Inflammatory macrophage (primary cell): ENCODE results near the gene COBL.

Experiments
- DNase-seq, 2 donors: peaks; one replicate each; pipeline ENCODE4 v3.0.0-alpha.2; 2020 to 2022

COBL gene

DNA sequence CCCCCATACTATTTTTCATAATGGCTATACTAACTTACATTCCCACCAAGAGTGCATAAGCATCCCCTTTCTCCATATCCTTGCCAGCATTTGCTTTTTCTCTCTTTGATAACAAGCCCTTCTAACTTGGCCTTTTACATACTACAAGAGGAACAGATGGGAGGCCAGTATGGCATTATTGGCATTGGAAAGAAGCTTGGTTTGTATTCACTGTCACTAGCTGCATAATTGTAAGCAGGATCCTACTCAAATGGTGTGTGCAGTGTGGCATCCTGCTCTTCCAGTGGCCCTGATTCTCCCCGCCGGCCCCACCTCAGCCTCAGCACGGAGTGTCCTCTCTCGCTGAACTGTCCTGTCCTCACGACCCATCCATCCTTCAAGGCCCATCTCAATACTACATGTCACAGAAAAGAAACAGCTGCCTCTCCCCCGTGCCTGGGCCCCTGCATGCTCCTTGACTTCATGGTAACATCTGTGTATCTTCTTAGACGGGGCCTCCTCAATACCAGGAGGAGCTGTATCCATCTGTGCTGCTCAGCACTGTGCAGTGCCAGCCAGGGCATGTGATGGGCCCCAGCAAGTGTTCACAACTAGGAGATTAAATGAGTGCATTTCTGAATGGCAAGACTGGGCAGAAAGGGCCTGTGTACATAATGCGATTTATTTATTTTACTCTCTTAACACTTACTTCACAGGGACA is 205.2 kb downstream of the COBL start:
- no peak for DNase-seq

- DNase-seq: no peak
Observed at GRCh38 chr7:51108134-51108533, 208.5 kb downstream of the COBL start.

DNA sequence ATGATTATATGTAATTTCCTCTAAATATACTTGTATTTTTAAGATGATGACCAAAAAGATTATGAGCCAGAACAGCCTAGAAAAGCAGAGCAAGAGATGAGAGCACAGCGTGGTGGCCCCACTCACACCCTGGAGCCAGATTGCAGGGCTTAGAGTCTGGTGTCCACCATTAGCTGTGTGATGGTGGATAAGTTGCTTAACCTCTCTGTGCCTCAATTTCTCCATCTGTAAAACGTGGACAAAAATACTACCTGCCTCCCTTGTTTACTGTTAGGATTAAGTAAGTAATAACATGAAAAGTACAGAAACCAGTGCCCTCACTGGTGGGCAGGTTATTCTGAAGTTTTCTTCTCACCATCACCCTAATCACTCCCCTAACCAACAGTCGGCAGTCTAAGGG is 212.3 kb downstream of the COBL start:
- no peak for DNase-seq

- no peak for DNase-seq
Observed at GRCh38 chr7:51103718-51104117, 212.9 kb downstream of the COBL start.

DNA sequence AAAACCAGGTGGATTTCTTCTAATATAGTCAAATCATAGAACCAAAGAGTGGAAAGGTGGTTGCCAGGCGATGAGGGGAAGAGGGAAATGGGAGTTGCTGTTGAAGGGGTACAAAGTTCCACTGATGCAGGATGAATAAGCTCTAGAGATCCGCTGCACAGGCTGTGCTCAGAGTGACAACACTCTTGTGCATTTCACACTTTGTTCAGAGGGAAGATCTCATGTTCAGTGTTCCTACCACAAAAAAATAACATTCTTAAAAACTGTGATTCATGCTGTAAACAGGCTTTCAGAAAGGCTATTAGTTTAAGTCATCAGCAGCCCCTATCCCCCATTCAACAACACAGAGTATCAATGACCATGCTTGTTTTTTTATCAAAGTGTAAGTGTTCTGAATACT is 213.8 kb downstream of the COBL start:
- DNase-seq: no peak

GRCh38 chr7:51101111-51101757 is 215.4 kb downstream of the COBL start:
- no peak for DNase-seq

DNA sequence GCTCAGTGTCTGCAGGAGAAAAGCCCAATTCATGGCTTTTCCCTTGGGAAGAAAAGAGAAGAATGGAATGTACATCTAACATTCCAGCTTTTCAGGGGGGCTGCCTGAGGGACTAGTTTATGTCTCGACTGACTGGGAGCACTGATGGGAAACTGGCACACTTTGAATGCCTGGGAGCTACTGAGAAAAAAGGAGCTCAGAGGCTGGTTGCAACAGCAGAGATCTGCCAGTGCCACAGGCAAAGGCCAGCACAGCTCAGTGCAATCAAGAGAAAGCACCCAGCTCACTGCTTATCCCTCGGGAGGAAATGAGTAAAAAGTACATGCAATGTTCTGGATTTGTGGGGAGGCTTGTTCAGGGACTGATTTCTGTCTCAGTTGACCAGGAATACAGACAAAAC is 226.2 kb downstream of the COBL start:
- DNase-seq: no peak

- no peak for DNase-seq
Observed at GRCh38 chr7:51085034-51085692, 231.4 kb downstream of the COBL start.

DNA sequence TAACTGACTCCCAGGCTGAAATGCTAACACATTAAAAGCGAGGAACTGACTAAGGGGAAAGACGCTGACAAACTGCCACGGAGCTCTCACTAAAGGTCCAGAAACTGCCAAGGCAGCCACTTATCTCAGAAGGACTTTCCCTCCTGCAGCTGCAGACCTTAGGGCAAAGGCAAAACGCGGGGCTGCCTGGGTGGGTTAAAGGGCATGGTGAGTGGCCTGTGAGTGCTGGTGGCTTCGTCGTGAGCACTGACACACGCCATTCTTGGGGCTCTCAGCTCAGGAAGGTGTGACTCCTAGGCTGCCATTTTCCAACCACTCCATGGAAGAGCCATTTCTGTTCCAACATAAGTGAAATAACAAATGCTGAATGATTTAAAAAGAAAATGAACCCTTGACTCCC is 232.5 kb downstream of the COBL start:
- DNase-seq: no peak

- no peak for DNase-seq
Observed at GRCh38 chr7:51082940-51083533, 233.6 kb downstream of the COBL start.

GRCh38 chr7:51082096-51082840 is 234.3 kb downstream of the COBL start:
- no peak for DNase-seq

DNA sequence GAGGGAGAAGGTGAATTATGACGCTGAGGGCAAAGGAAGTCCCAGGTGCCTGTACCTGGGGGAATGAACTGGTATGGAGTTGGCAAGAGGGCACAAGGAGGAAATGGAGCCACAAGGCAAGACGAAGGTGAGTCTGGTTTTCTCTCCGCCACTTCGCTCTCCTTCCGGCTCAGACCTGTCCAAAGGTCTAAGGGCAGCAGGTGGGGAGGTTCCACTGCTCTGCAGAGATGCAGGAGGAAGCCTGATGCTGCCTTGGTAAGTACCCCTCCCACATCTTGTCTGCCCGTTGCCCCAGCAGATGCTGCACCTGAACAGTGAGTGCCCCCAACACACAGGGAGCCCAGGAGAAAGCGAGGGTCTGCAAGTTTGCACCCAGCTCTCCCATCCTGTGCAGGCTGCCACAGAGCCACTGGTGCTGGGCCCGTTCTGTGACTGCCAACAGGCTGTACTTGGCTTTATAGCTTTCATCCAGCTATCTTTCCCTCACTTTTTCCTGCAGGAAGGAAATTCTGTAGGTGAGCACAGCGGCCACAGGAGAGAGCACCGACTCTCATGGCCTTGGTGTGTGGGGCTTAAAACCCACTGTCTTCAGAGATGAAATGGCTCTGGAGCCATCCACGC is 235.2 kb downstream of the COBL start:
- DNase-seq: no peak

- no peak for DNase-seq
Observed at GRCh38 chr7:51080622-51081269, 235.9 kb downstream of the COBL start.

GRCh38 chr7:51080216-51080615 is 236.4 kb downstream of the COBL start:
- no peak for DNase-seq

DNA sequence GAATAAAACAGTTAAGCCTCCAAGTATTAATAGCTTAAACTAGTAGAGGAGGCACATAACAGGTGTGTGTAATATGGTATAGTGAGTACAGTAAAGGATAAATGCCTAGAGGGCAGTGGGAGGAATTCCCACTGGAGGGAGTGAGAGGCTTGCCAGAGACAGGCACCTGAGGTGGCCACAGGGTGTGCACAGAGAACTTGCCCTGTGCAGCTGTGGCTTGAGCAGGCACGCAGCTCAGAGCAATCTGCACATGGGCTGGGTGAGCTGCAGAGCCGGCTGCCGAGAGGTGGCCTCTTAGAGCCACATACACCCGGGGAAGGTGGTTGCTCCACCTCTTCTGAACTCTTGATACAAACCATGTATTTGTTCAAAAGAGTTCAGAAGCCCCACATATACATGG is 237.1 kb downstream of the COBL start:
- DNase-seq: no peak

DNA sequence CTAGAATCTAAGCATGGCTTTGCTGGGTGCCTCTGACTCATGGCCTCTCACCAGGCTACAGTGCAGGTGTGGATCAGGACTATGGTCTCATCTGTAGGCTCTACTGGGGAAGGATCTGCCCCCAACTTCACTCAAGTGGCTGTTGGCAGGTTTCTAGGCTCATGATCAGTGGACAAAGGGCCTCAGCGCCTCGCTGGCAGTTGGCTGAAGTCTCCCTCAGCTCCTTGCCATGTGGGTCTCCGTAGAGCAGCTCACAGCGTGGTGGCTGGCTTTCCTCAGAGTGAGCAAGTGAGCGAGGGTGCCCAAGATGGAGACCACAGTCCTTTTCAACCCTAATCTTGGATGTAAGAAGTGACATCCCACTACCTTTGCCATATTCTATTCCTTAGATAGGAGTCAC is 238.0 kb downstream of the COBL start:
- DNase-seq: no peak

DNA sequence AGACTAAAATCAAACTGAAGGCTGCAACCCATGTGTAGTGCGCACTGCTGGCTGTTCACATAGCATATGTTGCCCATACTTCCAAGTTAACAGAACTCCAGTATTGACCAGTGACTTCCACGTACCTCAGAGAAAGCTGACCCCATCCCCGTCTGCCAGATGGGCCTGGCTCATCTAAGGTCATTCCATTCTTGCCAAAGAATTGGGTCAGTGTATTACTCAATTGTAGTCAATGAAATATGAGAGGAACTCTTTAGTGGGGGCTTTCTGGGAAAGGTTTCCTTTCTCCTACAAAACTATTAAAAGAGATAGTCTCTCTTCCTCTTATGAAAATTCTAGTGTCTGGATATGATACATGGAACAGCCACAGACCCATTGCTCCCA is 238.6 kb downstream of the COBL start:
- peak in 1 of 2 donors; percentile 34 for DNase-seq

DNA sequence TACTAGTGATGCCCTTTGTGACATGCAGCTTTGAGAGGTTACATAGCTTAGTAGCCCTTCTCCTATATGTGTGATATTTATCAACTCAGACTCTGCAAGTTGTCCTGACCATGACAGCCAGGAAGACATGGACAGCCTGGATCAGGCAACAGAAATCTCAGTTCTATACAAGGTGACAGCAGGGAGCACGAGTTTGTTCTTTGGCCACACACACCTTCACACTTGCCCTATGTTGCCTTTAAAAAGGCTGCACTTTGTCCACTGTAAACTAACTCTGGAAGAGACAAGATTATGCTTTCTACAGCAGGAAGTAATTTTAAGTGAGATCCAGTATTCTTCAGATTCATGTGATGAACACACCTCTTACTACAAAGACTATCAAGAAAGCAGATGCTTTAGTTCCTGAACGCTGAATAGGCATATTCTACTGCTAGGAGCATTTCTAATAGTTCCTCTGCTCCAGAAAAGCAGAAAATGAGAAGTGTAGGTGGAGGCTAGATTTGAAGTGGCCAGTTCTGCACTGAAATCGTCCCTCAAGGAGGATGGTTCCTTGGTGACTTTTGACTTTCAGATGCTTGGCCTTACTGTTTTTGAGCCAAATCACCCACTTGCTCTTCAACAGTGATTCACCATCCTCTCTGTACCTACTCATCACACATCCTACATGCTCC is 239.2 kb downstream of the COBL start:
- peak; percentile 43 to 70 for DNase-seq

DNA sequence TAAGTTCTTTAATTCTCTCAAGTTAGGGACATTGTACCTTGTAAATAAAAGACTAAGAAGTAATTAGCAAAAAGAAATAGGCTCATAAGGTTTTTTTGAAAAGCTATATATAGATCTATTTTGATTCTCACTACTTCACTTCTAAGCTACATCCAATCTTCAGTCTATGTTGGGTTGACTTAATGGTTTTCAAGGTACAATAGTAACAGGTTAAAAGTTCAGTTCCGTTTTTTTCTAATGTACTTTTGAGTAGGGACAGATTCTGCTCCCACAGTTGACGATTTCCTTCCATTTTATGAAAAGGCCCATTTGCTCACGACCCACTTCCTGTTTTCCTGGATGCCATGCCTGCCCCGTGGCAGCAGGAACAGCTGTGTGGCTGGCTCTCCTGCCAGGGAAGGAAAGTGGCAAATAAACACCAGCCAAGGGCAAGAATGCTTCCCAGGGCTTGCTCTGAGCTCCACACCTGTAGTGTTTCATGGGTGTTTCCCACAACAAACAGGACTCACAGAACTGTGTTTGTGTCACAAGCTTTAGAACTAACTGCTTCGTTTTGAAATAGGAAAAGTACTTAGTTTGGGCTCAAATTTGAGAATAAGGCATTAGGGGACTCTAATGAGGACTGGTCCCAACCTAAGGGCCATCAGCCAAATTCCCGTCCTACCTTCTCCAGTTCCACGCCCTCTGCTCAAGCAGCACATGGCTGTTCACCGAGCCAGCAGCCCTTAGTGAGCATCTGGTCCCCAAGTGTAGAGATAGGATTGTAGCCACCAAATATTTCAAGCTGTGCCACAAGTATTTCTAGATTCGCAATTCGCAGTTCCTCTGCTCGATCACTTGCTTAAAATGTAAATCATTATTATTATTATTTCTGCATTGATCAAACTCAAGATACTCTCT is 240.7 kb downstream of the COBL start:
- DNase-seq: peak in 1 of 2 donors; percentile 15

GRCh38 chr7:51073171-51073570 is 243.4 kb downstream of the COBL start:
- no peak for DNase-seq
